NCI-H524 (cell line): ENCODE measurements around the gene CDK5RAP3.

ENCODE experiments used
- DNase-seq, 2 experiments: peaks; one replicate each; lab custom pipeline; 2025; lab: John Stamatoyannopoulos, UW

Gene CDK5RAP3

DNA sequence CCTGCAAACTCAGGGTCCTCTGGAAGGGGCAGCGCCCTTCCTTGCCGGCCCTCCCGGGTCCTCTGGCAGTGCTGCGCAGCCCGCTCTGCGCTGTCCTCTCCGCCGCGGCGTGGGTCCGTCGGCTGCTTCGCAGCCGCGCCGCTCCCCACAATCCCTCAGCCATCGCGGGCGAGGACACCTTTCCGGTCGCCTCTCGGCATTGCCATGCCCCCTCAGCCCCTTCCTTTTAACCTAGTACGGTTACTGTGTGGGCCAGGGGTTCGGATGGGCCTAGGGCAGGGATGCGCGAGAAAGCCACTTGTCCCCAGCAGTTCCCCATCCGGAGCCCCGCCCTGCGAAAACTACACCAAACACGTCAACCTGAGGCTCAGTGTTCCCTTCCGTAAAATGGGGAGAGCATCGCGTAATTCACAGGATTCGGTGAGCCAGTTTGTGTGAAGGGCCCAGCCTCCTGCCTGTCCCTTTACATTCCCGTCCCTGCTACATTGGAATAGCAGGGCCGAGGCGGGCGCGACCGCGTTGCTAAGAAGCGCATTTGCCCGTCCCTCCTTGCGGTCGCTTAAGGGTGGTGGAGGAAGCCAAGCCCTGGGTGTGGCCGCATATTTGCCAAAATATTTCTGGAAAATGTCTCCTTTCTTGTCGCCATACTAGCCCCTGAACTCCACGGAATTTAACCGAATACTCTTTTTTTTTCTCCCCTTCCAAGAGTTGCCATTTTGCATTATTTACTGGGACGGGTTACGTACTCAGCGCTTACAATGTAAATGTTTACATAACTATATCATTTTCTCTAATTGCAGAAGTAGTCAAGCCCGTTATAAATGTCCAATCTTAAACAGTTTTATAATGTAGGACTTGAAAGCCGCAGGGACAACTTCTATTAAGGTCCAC, 53.5 kb downstream of the CDK5RAP3 start:
- DNase-seq = peak; percentile 39 to 77

DNA sequence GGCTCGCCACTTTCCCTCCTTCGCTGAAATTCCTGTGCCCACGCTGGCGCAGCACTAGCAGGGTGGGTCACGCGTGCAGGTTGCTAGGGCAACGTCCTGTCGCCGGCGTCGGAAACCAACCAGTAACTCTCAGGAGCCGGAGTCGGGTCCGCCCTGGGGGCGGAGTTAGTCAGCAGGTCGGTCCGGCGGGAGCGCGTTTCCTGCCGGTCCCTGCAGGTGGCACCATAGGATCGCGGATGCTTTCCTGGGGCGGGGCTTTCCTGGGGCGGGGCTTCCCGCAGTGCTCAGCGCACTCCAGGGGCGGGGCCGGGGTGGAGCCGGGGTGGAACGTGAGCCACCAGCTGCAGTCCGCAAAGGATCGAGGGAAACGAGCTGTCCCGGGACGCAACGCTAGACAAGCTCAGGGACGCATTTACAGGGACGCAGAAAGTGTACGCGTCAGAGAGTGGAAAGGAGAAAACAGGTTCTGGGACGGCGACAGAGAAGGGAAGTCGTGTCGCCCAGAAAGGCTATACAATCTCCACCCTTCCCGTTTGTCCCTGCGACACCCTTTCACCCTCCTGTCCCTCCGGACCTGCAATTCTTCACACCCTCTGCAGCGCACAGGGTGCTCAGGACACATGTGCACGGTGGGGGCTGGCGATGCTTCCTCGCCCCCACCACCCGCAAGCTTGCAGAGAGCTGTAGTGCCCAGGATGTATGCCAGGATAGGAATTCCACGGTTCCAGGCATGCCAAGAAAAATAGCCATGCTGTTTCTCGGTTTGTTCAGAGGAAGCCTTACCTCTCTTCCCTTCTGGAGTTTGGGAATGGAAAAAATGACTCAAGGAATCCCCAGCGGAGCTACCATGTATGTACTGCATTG, 54.4 kb downstream of the CDK5RAP3 start:
- DNase-seq = peak; percentile 95 to 99

- peak in 1 of 2 experiments; percentile 50 for DNase-seq
Observed at GRCh38 chr17:48025904-48026501, 55.1 kb downstream of the CDK5RAP3 start.

DNA sequence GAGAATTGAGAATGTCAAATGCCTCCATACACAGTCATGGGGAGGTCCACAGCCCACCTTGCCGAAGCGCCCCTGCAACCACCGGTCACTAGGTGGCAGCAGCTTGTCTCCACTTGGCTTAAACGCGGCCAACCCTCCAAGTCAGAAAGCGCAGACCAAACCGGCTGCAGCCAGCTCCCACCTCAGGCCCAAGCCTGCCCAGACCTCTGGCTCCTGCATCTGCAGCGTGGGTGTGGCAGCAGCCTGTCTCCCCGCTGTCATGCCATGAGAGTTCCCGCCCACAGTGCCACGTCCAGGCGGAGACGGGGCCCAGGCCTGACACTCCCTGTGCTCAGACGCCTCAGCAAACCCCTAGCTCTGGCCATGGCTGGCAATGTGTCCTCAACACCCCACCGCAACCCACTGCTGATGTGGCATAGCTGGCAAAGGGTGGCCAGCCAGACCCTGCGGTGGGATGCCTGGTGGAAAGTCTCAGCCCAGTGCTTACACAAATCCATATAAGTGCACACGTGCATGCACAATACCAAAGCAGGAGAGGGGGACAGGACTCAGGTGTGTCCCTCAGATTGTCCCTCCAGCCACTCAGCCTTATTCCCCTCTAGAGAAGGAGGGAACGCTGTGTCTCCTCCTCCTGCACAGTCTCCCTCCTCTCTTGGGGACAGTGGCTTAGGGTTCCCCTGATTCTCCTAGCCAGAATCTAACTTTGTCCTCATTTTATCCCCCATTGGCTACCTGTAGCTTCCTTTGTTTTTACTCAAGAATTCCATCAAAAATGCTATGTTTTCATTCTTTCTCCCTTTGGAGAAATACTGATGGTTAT, 55.8 kb downstream of the CDK5RAP3 start:
- peak; percentile 90 to 91 for DNase-seq

DNA sequence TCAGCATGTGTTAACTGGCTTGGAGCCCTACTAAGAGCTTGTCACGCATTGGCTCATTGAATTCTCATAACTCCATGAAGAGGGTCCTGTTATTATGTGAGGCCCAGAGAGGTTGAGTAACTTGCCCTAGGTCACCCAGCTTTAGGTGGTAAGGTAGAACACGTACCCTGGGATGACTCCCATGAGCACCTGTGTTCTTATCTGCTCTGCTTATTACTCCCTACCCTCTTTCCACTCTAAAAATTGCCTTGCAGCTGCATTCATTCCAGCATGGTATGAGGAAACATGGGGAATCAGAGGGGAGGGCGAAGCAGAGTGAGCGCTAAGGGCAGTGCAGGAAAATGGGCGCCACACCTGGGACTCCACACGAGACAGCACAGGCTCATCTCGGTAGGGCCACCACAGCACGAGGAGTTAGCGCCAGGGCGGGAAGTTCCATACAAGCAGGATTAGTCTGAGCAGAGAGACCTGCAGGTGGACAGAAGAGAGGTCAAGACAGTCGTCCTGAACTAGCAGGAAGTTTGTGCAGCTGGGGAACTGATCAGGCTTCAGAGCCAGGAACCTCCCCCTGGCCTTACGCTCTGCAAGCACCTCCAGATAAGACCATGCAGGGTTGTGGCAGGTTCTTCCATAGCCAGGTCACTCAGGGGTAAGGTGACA, 56.5 kb downstream of the CDK5RAP3 start:
- DNase-seq = no peak

GRCh38 chr17:48028736-48029135, 57.8 kb downstream of the CDK5RAP3 start:
- no peak for DNase-seq

- no peak for DNase-seq
Observed at GRCh38 chr17:48030531-48030930, 59.6 kb downstream of the CDK5RAP3 start.
